Activated naive CD4-positive, alpha-beta T cell treated with anti-CD3 and anti-CD28 coated beads, Interleukin-2, amount 50 U/mL, for 72 hours (primary cell): ENCODE results near the gene ULK4. TPM values are rescaled to one million over a fixed set of nuclear protein-coding genes. Genes with fewer than 3 reads are reported as not detected.
A peak's percentile ranks its signal among the peaks of the same experiment; 100 is the strongest.
"Not testable (repeated sequence)": the region's sequence is repeated elsewhere in the genome, so short reads cannot be mapped to it uniquely, and the experiment has no call there.

ENCODE experiments used
- ATAC-seq, 2 donors: fragments of 150-1000 bp; cut with Tn5 transposase; 2 replicates each; pipeline ENCODE4 v1.10.0; 2021; ENCODE audit warnings: mild to moderate bottlenecking in 2 of 2, moderate library complexity in 2 of 2
- DNase-seq, 2 donors: peaks; one replicate each; pipeline ENCODE4 v3.0.0; 2021 to 2022; ENCODE audit warnings: low spot score in 2 of 2
- H3K27ac Mint-ChIP-seq, 2 donors: one replicate each; pipeline ENCODE4 v1.8.0; 2022; ENCODE audit warnings: mild to moderate bottlenecking in 2 of 2, mixed read lengths in 2 of 2
- H3K36me3 Mint-ChIP-seq, 2 donors: one replicate each; pipeline ENCODE4 v1.8.0; 2022; ENCODE audit warnings: mixed read lengths in 2 of 2
- H3K9me3 Mint-ChIP-seq, 2 donors: one replicate each; pipeline ENCODE4 v1.8.0; 2022; ENCODE audit warnings: mixed read lengths in 2 of 2
- total RNA-seq, 2 donors: library from RNA; stranded (reverse); gene quantifications; one replicate each; pipeline ENCODE4 v1.2.3, GENCODE V29; 2022

ULK4 gene
- total RNA-seq, 2 donors from 2014 or later = 8.1 to 8.9 TPM

- H3K27ac Mint-ChIP-seq = no peak overlapping the region
Measured at GRCh38 chr3:41907330-41908073, 54.4 kb downstream of the ULK4 start.

GRCh38 chr3:41900265-41900664, 61.6 kb downstream of the ULK4 start:
- DNase-seq (no peak), ATAC-seq (no peak)
- Mint-ChIP-seq H3K36me3 (no peaks in the 10 kb centered on the region), H3K9me3 (no peaks in the 10 kb centered on the region), H3K27ac (peak overlapping the region in 1 of 2 donors; percentile 40)

More at GRCh38 chr3:41907330-41908073, 54.4 kb downstream of the ULK4 start:
- no peaks in the 10 kb centered on the region for H3K9me3 Mint-ChIP-seq
- DNase-seq = no peak
- no peaks in the 10 kb centered on the region for H3K36me3 Mint-ChIP-seq
- no peak for ATAC-seq

- no peaks in the 10 kb centered on the region for H3K9me3 Mint-ChIP-seq
- no peak for DNase-seq
- no peaks in the 10 kb centered on the region for H3K36me3 Mint-ChIP-seq
- H3K27ac Mint-ChIP-seq = no peak overlapping the region
- no peak for ATAC-seq
Measured at GRCh38 chr3:41898631-41899030, 63.3 kb downstream of the ULK4 start.

- no peak for DNase-seq
- no peak for ATAC-seq
- Mint-ChIP-seq H3K36me3 (peaks cover 14 to 16% of the 10 kb centered on the region in 2 donors), H3K27ac (no peak overlapping the region), H3K9me3 (peaks cover 4 to 5% of the 10 kb centered on the region in 2 donors)
Measured at GRCh38 chr3:41893977-41894376, 67.9 kb downstream of the ULK4 start.

- Mint-ChIP-seq H3K27ac (no peak overlapping the region), H3K36me3 (peaks cover 14 to 16% of the 10 kb centered on the region in 2 donors), H3K9me3 (peaks cover 4 to 5% of the 10 kb centered on the region in 2 donors)
- DNase-seq = no peak
- ATAC-seq = no peak
Measured at GRCh38 chr3:41888368-41889076, 73.4 kb downstream of the ULK4 start.

- Mint-ChIP-seq H3K27ac (no peak overlapping the region), H3K36me3 (no peaks in the 10 kb centered on the region), H3K9me3 (no peaks in the 10 kb centered on the region)
- DNase-seq = no peak
- ATAC-seq = no peak
Measured at GRCh38 chr3:41882956-41883355, 78.9 kb downstream of the ULK4 start.

- DNase-seq = peak in 1 of 2 donors; percentile 29
- Mint-ChIP-seq H3K9me3 (no peaks in the 10 kb centered on the region), H3K36me3 (no peaks in the 10 kb centered on the region)
Measured at GRCh38 chr3:41881233-41881821, 80.6 kb downstream of the ULK4 start.

GRCh38 chr3:41880387-41880786, 81.5 kb downstream of the ULK4 start:
- ATAC-seq (no peak), DNase-seq (no peak)
- H3K36me3 Mint-ChIP-seq = no peaks in the 10 kb centered on the region
- no peaks in the 10 kb centered on the region for H3K9me3 Mint-ChIP-seq
- no peak overlapping the region for H3K27ac Mint-ChIP-seq

More at GRCh38 chr3:41881233-41881821, 80.6 kb downstream of the ULK4 start:
- ATAC-seq = no peak
- H3K27ac Mint-ChIP-seq = no peak overlapping the region

GRCh38 chr3:41877741-41878140, 84.2 kb downstream of the ULK4 start:
- H3K27ac Mint-ChIP-seq, DNase-seq, ATAC-seq, H3K9me3 Mint-ChIP-seq, H3K36me3 Mint-ChIP-seq: not testable (repeated sequence)

- Mint-ChIP-seq H3K27ac (no peak overlapping the region), H3K9me3 (no peaks in the 10 kb centered on the region), H3K36me3 (no peaks in the 10 kb centered on the region)
- ATAC-seq (no peak), DNase-seq (no peak)
Measured at GRCh38 chr3:41874022-41874421, 87.9 kb downstream of the ULK4 start.

GRCh38 chr3:41872157-41872556, 89.7 kb downstream of the ULK4 start:
- ATAC-seq (no peak), DNase-seq (no peak)
- no peaks in the 10 kb centered on the region for H3K9me3 Mint-ChIP-seq
- no peaks in the 10 kb centered on the region for H3K36me3 Mint-ChIP-seq
- H3K27ac Mint-ChIP-seq = no peak overlapping the region

- DNase-seq (no peak), ATAC-seq (peak in 1 of 2 donors; percentile 55)
Measured at GRCh38 chr3:41867533-41867932, 94.4 kb downstream of the ULK4 start.

GRCh38 chr3:41866298-41866697, 95.6 kb downstream of the ULK4 start:
- peaks cover 0 to 4% of the 10 kb centered on the region in 2 donors for H3K36me3 Mint-ChIP-seq
- ATAC-seq (no peak), DNase-seq (no peak)
- no peaks in the 10 kb centered on the region for H3K9me3 Mint-ChIP-seq
- no peak overlapping the region for H3K27ac Mint-ChIP-seq

More at GRCh38 chr3:41867533-41867932, 94.4 kb downstream of the ULK4 start:
- H3K36me3 Mint-ChIP-seq = peaks cover 0 to 4% of the 10 kb centered on the region in 2 donors
- no peaks in the 10 kb centered on the region for H3K9me3 Mint-ChIP-seq
- H3K27ac Mint-ChIP-seq = no peak overlapping the region

- peaks cover 0 to 7% of the 10 kb centered on the region in 2 donors for H3K9me3 Mint-ChIP-seq
- no peak for ATAC-seq
- no peak for DNase-seq
- H3K27ac Mint-ChIP-seq = no peak overlapping the region
- peaks cover 6 to 17% of the 10 kb centered on the region in 2 donors for H3K36me3 Mint-ChIP-seq
Measured at GRCh38 chr3:41863024-41863423, 98.9 kb downstream of the ULK4 start.

- not testable (repeated sequence) for H3K27ac Mint-ChIP-seq, ATAC-seq
- H3K36me3 Mint-ChIP-seq = peaks cover 6 to 16% of the 10 kb centered on the region in 2 donors
Measured at GRCh38 chr3:41860489-41860888, 101.4 kb downstream of the ULK4 start.

GRCh38 chr3:41854956-41855355, 106.9 kb downstream of the ULK4 start:
- ATAC-seq (peak in 1 of 2 donors; percentile 20), DNase-seq (no peak)
- Mint-ChIP-seq H3K27ac (no peak overlapping the region), H3K36me3 (peaks cover 16 to 19% of the 10 kb centered on the region in 2 donors), H3K9me3 (peaks cover 0 to 8% of the 10 kb centered on the region in 2 donors)

More at GRCh38 chr3:41860489-41860888, 101.4 kb downstream of the ULK4 start:
- H3K9me3 Mint-ChIP-seq, DNase-seq: not testable (repeated sequence)
